Ishikawa (cell line): ENCODE measurements around the gene GRB10.

ENCODE experiments used
- CEBPB ChIP-seq: IDR thresholded peaks from 2 replicates; pipeline ENCODE4 v1.6.1; 2012
- CREB1 ChIP-seq: IDR thresholded peaks from 2 replicates; pipeline ENCODE4 v1.6.1; 2012; ENCODE audit warnings: low read depth
- EGR1 ChIP-seq: IDR thresholded peaks from 2 replicates; pipeline ENCODE4 v1.6.1; 2012
- EP300 ChIP-seq: IDR thresholded peaks from 2 replicates; pipeline ENCODE4 v1.6.1; 2012; ENCODE audit warnings: borderline replicate concordance
- FOXM1 ChIP-seq: IDR thresholded peaks from 2 replicates; pipeline ENCODE4 v1.6.1; 2012; ENCODE audit warnings: low read depth, borderline replicate concordance
- MAX ChIP-seq: IDR thresholded peaks from 2 replicates; pipeline ENCODE4 v1.6.1; 2012
- NFIC ChIP-seq: IDR thresholded peaks from 2 replicates; pipeline ENCODE4 v1.6.1; 2012
- RAD21 ChIP-seq: IDR thresholded peaks from 2 replicates; pipeline ENCODE4 v1.6.1; 2012; ENCODE audit warnings: low read depth
- REST ChIP-seq: IDR thresholded peaks from 2 replicates; pipeline ENCODE4 v1.6.1; 2012; ENCODE audit warnings: low read depth, mild to moderate bottlenecking
- TAF1 ChIP-seq: IDR thresholded peaks from 2 replicates; pipeline ENCODE4 v1.6.1; 2012; ENCODE audit warnings: low read depth, mild to moderate bottlenecking
- TCF12 ChIP-seq: IDR thresholded peaks from 2 replicates; pipeline ENCODE4 v1.6.1; 2012; ENCODE audit warnings: low read depth
- TEAD4 ChIP-seq: IDR thresholded peaks from 2 replicates; pipeline ENCODE4 v1.6.1; 2012
- USF1 ChIP-seq: IDR thresholded peaks from 2 replicates; pipeline ENCODE4 v1.6.1; 2012
- YY1 ChIP-seq: IDR thresholded peaks from 2 replicates; pipeline ENCODE4 v1.6.1; 2012; ENCODE audit warnings: low read depth
- ZBTB7A ChIP-seq: IDR thresholded peaks from 2 replicates; pipeline ENCODE4 v1.6.1; 2012; ENCODE audit warnings: low read depth

GRB10 gene

GRCh38 chr7:50625360-50625759 lies 157.3 kb downstream of the GRB10 start:
- TF ChIP-seq CREB1 (no peak), REST (no peak), YY1 (no peak), USF1 (no peak), ZBTB7A (no peak), EGR1 (no peak), MAX (no peak), TAF1 (no peak), EP300 (no peak), NFIC (no peak)

- TF ChIP-seq NFIC = no peak
- TF ChIP-seq YY1 = no peak
- TF ChIP-seq FOXM1 = no peak
- no peak for TF ChIP-seq ZBTB7A
- TF ChIP-seq CEBPB = no peak
- no peak for TF ChIP-seq TEAD4
- TF ChIP-seq REST = no peak
Measured at GRCh38 chr7:50622821-50623220, 159.9 kb downstream of the GRB10 start.

- TF ChIP-seq RAD21 = no peak
- TF ChIP-seq USF1 = no peak
Measured at GRCh38 chr7:50621973-50622490, 160.7 kb downstream of the GRB10 start.

GRCh38 chr7:50621206-50621605 lies 161.5 kb downstream of the GRB10 start:
- TF ChIP-seq USF1 (no peak), CEBPB (no peak), YY1 (no peak), REST (no peak), ZBTB7A (no peak), RAD21 (no peak), TAF1 (no peak), EP300 (no peak), TCF12 (no peak), MAX (no peak), EGR1 (no peak), TEAD4 (no peak), FOXM1 (no peak), NFIC (no peak), CREB1 (no peak)

- TF ChIP-seq TEAD4 (no peak), CREB1 (no peak), EGR1 (no peak), USF1 (no peak)
Measured at GRCh38 chr7:50620433-50620832, 162.3 kb downstream of the GRB10 start.
